Stimulated activated naive B cell treated with anti-CD40 and anti-IgM and Interleukin-4, amounts not matched to agents 10 μg/mL and 1 μg/mL and 100 μg/mL, for 72 hours (primary cell): ENCODE measurements around the gene C2CD4C.
A peak's percentile ranks its signal among the peaks of the same experiment; 100 is the strongest.
"Not testable (repeated sequence)": the region's sequence is repeated elsewhere in the genome, so short reads cannot be mapped to it uniquely, and the experiment has no call there.

Experiments
- ATAC-seq, 2 donors: fragments of 150-1000 bp; cut with Tn5 transposase; replicated peaks; 2 replicates each; pipeline ENCODE4 v1.10.0; 2021; ENCODE audit warnings: moderate library complexity in 1 of 2
- DNase-seq: peaks from one replicate; pipeline ENCODE4 v3.0.0; 2021
- H3K27ac Mint-ChIP-seq: one replicate; pipeline ENCODE4 v1.8.0; 2022; ENCODE audit warnings: mild to moderate bottlenecking, mixed read lengths
- H3K27me3 Mint-ChIP-seq, 2 donors: one replicate each; pipeline ENCODE4 v1.8.0; 2022; ENCODE audit warnings: mixed read lengths in 2 of 2
- H3K36me3 Mint-ChIP-seq, 2 donors: one replicate each; pipeline ENCODE4 v1.8.0; 2022; ENCODE audit warnings: mixed read lengths in 2 of 2, mild to moderate bottlenecking in 1 of 2
- H3K4me1 Mint-ChIP-seq, 2 donors: one replicate each; pipeline ENCODE4 v1.8.0; 2022; ENCODE audit warnings: mixed read lengths in 2 of 2, mild to moderate bottlenecking in 1 of 2
- H3K4me3 Mint-ChIP-seq, 2 donors: one replicate each; pipeline ENCODE4 v1.8.0; 2022; ENCODE audit warnings: mild to moderate bottlenecking in 2 of 2, mixed read lengths in 2 of 2, moderate library complexity in 1 of 2
- H3K9me3 Mint-ChIP-seq, 2 donors: one replicate each; pipeline ENCODE4 v1.8.0; 2022; ENCODE audit warnings: mixed read lengths in 2 of 2, mild to moderate bottlenecking in 1 of 2

C2CD4C gene

DNA sequence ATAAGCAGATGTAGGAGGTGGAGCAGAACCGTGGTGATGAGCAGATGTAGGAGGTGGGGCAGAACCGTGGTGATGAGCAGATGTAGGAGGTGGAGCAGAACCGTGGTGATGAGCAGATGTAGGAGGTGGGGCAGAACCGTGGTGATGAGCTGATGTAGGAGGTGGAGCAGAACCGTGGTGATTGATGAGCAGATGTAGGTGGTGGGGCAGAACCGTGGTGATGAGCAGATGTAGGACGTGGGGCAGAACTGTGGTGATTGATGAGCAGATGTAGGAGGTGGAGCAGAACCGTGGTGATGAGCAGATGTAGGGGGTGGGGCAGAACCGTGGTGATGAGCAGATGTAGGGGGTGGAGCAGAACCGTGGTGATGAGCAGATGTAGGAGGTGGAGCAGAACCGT is 27.0 kb downstream of the C2CD4C start:
- Mint-ChIP-seq H3K27me3 (peaks cover 30 to 37% of the 10 kb centered on the region in 2 donors), H3K4me1 (peaks cover 15 to 32% of the 10 kb centered on the region in 2 donors), H3K9me3 (peaks cover 10 to 12% of the 10 kb centered on the region in 2 donors), H3K27ac (peak overlapping the region; percentile 56)
- ATAC-seq, H3K4me3 Mint-ChIP-seq, H3K36me3 Mint-ChIP-seq, DNase-seq: not testable (repeated sequence)

DNA sequence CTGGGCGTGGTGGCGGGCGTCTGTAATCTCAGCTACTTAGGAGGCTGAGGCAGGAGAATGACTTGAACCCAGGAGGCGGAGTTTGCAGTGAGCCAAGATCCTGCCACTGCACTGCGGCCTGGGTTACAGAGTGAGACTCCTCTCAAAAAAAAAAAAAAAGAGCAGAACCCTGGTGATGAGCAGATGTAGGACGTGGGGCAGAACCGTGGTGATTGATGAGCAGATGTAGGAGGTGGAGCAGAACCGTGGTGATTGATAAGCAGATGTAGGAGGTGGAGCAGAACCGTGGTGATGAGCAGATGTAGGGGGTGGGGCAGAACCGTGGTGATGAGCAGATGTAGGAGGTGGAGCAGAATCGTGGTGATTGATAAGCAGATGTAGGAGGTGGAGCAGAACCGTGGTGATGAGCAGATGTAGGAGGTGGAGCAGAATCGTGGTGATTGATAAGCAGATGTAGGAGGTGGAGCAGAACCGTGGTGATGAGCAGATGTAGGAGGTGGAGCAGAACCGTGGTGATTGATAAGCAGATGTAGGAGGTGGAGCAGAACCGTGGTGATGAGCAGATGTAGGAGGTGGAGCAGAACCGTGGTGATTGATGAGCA is 28.2 kb downstream of the C2CD4C start:
- Mint-ChIP-seq H3K4me1 (peaks cover 15 to 32% of the 10 kb centered on the region in 2 donors), H3K27me3 (peaks cover 21 to 32% of the 10 kb centered on the region in 2 donors), H3K9me3 (peaks cover 10 to 12% of the 10 kb centered on the region in 2 donors), H3K27ac (peak overlapping the region; percentile 48)
- not testable (repeated sequence) for H3K36me3 Mint-ChIP-seq, H3K4me3 Mint-ChIP-seq, DNase-seq, ATAC-seq

DNA sequence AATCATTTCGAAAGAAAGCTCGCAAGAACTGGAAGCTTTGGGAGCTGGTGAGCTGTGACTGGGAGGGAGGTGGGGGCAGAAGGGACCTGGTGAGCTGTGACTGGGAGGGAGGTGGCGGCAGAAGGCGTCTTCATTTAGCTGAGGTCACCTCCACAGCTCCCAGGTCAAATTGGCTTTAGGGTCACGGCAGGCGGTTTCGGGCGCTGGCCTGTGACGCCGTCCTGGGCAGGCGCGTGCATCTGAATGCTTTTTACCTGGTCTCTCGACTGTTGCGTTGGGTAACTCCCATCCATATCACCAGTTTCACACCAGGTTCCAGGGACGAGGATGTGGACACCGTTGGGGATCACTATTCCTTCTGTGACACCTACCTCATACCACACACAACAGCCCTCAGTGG is 29.2 kb downstream of the C2CD4C start:
- ATAC-seq = no peak
- H3K4me3 Mint-ChIP-seq = no peak overlapping the region
- peaks cover 3 to 9% of the 10 kb centered on the region in 2 donors for H3K36me3 Mint-ChIP-seq
- peaks cover 10 to 12% of the 10 kb centered on the region in 2 donors for H3K9me3 Mint-ChIP-seq
- H3K27ac Mint-ChIP-seq = no peak overlapping the region
- peaks cover 15 to 32% of the 10 kb centered on the region in 2 donors for H3K4me1 Mint-ChIP-seq
- peaks cover 21 to 28% of the 10 kb centered on the region in 2 donors for H3K27me3 Mint-ChIP-seq
- DNase-seq = no peak

DNA sequence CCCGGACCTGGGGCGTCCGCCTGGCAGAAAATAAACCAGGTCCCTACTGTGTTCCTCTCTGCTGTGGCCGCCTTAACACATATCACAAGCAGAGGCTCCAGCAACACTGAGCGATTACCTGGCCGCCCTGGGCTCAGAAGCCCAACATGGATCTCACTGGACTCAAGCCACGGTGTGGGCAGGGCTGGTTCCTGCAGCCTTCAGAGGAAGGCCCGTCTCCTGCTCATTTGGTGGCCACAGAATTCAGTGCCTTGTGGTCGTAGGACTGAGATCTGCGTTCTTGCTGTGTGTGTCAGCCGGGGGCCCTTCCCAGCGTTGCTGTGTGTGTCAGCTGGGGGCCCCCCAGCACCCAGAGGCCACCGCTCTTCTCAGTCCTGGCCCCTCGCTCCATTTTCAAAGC is 30.2 kb downstream of the C2CD4C start:
- no peak for DNase-seq
- H3K27ac Mint-ChIP-seq = no peak overlapping the region
- H3K36me3 Mint-ChIP-seq = peaks cover 2 to 9% of the 10 kb centered on the region in 2 donors
- H3K4me1 Mint-ChIP-seq = peaks cover 12 to 23% of the 10 kb centered on the region in 2 donors
- H3K4me3 Mint-ChIP-seq = no peak overlapping the region
- H3K9me3 Mint-ChIP-seq = peaks cover 8 to 12% of the 10 kb centered on the region in 2 donors
- ATAC-seq = no peak
- H3K27me3 Mint-ChIP-seq = peaks cover 16 to 18% of the 10 kb centered on the region in 2 donors

DNA sequence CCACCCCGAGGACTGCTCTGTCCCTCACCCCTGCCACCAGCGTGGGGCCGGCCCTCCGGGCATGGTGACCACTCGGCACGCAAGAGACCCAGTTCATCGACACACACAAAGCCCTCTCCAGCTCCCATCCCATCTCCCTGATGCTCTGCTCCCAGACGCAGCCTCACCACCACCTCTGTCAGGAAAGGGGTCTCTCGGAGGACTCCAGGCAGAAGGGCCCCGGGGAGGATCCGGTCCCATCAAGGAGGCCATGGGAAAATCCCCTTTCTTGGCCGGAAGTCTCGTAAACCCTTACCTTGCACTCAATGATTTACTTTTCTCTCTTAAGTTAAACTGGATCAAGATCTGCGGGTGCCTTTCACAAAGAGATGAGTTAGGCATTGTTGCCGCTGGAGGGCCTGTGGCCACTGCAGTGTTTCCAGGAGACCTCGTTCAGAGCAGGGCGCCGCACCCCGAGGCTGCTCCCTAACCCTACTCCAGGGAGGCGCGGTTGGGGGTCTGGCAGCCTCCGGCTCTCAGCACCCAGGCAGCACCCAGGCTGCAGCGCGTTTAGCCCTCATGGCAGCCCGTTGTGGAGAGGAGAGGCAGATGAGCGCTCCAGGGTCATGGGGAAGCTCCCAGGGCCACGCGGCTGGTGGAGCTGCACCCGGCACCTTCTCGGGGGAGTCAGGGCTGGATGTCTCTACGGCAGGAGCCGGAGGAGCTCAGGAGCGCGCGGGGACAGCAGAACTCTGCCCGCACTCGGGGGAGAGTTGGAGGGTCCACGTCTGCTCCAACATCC is 31.0 kb downstream of the C2CD4C start:
- peaks cover 3 to 8% of the 10 kb centered on the region in 2 donors for H3K9me3 Mint-ChIP-seq
- no peak for ATAC-seq
- peaks cover 9 to 16% of the 10 kb centered on the region in 2 donors for H3K4me1 Mint-ChIP-seq
- no peak for DNase-seq
- H3K36me3 Mint-ChIP-seq = peaks cover 2 to 5% of the 10 kb centered on the region in 2 donors
- peak overlapping the region; percentile 92 for H3K27ac Mint-ChIP-seq
- H3K27me3 Mint-ChIP-seq = peaks cover 13 to 16% of the 10 kb centered on the region in 2 donors
- no peak overlapping the region for H3K4me3 Mint-ChIP-seq

DNA sequence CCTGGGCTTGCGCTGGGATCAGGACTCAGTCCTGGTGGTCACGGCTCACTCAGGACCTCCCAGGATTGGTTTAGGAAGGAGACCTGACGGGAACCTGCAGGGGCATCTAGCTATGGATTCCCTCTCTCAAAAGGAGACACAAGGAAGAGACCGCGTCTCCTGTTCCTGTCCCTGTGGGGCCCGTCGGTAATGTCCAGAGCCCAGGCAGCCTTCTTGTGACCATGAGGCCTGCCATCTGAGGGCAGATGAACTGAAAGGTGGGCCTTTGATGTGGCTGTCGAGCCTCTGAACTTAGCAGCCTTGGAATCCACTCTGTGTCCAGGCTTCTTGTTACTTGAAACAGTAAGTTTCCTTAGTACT is 32.9 kb downstream of the C2CD4C start:
- Mint-ChIP-seq H3K27ac (no peak overlapping the region), H3K9me3 (peaks cover 0 to 4% of the 10 kb centered on the region in 2 donors), H3K27me3 (peaks cover 22 to 32% of the 10 kb centered on the region in 2 donors), H3K4me1 (peaks cover 2 to 6% of the 10 kb centered on the region in 2 donors), H3K4me3 (no peak overlapping the region), H3K36me3 (no peaks in the 10 kb centered on the region)
- ATAC-seq (no peak), DNase-seq (no peak)

DNA sequence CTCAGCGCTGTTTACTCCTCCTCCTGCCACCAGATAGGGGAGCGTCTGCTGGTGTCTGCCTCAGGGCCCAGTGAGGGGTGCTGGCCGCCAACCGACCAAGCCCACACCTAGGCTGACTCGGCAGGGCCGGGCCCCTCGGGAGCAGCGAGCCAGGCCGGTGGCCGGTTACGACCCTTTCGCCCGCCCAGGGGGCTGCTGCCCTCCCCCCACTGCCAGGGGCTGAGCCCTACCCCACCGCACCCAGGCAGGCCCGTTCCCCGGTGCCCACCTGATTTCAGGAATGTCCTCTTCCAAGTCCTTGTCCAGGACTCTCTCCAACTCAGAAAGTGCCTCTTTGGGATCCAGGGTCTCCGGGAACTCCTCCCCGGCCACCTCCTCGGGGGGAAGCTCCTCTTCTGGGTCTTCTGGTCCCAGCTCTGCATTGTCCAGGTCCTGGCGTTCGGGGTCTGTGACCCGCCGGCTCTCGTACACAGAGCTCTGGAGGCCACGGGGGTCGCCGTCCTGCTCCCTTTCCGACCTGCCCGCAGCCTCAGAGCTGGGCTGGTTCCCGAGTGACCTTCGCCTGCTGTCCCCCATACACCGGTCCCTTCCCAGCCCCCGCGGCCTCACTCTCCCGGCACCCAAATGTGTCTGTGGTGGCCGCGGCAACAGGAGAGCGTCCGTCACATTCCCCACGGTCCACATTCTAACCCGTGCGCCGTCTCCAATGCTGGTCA is 33.4 kb downstream of the C2CD4C start:
- peaks cover under 1 to 6% of the 10 kb centered on the region in 2 donors for H3K4me1 Mint-ChIP-seq
- peaks cover 0 to 2% of the 10 kb centered on the region in 2 donors for H3K9me3 Mint-ChIP-seq
- ATAC-seq (no peak), DNase-seq (no peak)
- no peak overlapping the region for H3K4me3 Mint-ChIP-seq
- peaks cover 26 to 37% of the 10 kb centered on the region in 2 donors for H3K27me3 Mint-ChIP-seq
- no peaks in the 10 kb centered on the region for H3K36me3 Mint-ChIP-seq
- no peak overlapping the region for H3K27ac Mint-ChIP-seq

DNA sequence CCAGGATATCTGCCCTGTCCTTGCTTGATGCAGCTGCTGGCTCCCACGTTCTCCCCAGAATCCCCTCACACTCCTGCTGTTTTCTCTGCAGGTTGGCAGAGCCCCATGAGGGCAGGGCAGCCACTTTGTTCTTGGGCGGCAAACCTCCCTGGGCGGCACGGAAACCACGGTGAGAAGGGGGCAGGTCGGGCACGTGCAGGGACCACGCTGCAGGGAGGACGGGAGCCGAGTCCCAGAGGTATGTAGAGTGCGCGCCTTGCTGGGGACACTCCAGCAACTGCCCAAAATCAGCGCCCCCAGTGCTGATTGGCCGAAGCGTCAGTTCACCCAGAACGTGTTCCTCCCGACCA is 34.1 kb downstream of the C2CD4C start:
- Mint-ChIP-seq H3K27ac (no peak overlapping the region), H3K4me3 (no peak overlapping the region), H3K9me3 (no peaks in the 10 kb centered on the region), H3K4me1 (peaks cover 0 to 6% of the 10 kb centered on the region in 2 donors), H3K36me3 (no peaks in the 10 kb centered on the region), H3K27me3 (peaks cover 27 to 40% of the 10 kb centered on the region in 2 donors)
- DNase-seq = no peak
- no peak for ATAC-seq

DNA sequence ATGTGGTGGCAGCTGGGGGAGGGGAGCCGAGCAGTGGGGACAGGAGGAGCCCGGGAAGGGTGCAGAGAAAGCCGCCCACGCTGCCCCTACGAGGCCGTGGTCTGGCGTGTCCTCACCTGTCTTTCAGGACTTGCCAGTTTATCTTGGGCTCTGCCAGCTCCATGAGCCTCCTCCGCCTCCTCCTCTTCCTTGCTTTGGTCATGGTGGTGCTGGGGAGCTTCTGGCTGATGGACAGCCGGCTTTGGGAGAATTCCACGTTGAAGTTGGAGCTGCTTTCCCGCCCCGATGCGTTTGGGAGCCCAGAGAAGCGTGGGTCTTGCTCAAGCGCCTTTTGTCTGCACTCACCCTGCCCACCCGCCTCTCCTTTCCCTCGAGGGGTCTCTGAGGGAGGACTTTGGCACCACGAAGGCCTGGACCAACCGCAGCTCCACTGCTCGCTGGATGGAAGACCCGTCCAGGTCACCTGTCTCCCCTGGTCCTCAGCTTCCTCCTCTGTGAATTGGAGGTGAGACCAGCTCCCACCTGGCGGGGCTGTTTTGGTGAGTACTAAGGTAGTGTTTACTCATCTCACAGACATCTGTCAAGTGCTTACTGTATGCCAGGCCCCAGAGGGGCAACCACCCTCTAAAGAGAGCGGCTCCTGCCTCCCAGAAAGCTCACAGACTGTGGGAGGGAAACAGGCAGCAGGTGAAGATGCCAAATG is 34.6 kb downstream of the C2CD4C start:
- no peak for ATAC-seq

DNA sequence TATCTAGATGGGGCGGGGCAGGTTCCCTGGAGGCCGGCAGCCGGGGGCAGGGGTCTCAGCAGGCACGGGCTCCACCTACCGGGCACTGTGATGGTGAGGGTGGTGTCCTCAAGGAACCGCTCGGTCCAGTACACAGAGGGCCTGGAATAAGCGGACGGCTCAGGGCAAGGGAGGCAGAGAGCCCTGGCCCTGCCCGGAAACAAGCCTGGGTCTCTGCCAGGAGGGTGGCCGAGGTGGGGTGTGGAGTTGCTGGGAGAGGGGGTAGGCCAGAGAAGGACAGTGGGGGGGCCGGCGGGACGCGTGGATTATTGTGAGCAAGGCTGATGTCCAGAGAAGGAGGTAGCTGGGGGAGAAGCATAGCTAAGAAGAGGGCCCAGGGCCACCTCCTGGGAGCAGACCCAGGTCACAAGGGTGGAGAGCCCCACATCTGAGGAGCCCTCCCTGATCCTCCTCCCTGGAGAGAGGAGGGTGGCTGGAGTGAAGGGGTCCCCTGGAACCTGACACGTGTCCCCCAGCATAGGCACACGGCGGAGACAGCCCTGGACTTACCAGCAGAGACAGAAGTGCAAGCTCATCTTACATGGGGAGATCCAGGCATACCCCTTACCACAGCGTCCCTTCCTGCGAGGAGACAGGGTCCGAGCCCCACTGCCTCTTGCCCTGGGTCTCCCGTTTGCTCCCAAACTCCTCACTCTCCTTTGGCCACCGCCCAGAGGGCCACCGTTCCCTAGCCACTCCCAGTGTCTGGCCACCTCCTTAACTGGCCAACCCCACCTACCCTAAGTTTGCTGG is 35.4 kb downstream of the C2CD4C start:
- H3K9me3 Mint-ChIP-seq = no peaks in the 10 kb centered on the region
- peaks cover 40 to 51% of the 10 kb centered on the region in 2 donors for H3K27me3 Mint-ChIP-seq
- DNase-seq = no peak
- peaks cover 0 to 6% of the 10 kb centered on the region in 2 donors for H3K4me1 Mint-ChIP-seq
- H3K36me3 Mint-ChIP-seq = no peaks in the 10 kb centered on the region
- no peak overlapping the region for H3K4me3 Mint-ChIP-seq
- no peak for ATAC-seq
- no peak overlapping the region for H3K27ac Mint-ChIP-seq

More for the DNA sequence above, 34.6 kb downstream of the C2CD4C start:
- Mint-ChIP-seq H3K36me3 (no peaks in the 10 kb centered on the region), H3K27me3 (peaks cover 32 to 45% of the 10 kb centered on the region in 2 donors), H3K4me3 (no peak overlapping the region), H3K4me1 (peaks cover 0 to 6% of the 10 kb centered on the region in 2 donors), H3K27ac (no peak overlapping the region), H3K9me3 (no peaks in the 10 kb centered on the region)
- DNase-seq = no peak

DNA sequence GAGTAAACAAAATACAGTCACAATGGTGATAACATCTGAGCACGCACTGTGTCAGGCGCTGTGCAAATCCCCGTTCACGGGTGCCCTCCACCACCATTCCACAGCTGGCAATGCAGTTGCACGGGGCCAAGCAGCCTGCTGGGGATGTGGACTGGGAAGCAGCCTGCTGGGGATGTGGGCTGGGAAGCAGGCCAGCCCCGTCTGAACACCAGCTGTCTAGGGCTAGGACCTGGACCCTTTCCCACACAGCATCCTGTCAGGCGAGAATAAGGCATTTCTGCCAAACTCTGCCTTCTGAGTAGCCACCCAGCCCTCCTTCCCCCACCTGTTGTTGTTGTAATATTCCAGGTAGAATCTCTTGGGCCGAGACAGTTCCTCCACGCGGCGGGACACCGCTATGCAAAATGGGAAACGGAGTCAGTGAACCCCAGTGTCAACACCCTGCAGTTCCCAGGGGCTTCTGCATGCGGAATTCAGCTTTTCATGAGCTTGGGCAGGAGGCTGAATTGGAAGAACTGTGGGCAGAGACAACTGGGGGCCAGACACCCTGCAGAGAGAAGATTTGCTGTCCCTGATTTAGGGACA is 36.5 kb downstream of the C2CD4C start:
- ATAC-seq (no peak), DNase-seq (no peak)
- peaks cover 42 to 51% of the 10 kb centered on the region in 2 donors for H3K27me3 Mint-ChIP-seq
- H3K9me3 Mint-ChIP-seq = no peaks in the 10 kb centered on the region
- H3K4me1 Mint-ChIP-seq = no peaks in the 10 kb centered on the region
- H3K27ac Mint-ChIP-seq = no peak overlapping the region
- no peak overlapping the region for H3K4me3 Mint-ChIP-seq
- no peaks in the 10 kb centered on the region for H3K36me3 Mint-ChIP-seq

DNA sequence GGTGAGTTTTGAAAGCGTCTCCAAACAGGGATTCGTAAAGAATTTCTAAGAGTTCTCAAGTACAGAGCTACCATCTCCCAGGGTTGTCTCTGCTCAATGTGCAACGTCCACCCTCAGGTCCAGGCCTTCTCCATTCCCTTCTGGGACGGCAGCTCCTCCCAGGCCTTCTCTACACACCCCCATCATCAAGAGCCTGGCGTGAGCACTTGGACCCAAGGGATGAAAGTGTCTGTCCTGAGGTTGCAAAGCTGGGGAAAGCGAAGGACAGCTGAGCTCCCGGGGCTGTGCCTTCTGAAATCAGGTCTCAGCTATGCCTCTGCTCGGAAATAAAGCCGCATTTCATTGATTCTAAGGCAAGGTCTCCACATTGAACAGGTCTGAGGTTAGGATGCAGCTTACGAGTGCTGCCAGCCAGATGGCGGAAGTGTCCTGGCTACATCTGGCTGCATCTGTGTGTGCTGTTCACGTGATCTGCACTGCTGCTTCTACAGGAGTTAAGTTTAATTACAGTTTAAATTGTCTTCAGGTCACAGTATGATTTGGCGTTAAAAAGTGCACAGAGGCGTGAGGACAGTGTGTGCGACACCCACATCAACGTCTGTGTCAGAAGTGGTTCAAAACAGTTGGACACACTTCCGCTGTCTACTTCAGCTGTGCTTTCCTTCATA is 37.3 kb downstream of the C2CD4C start:
- no peaks in the 10 kb centered on the region for H3K4me1 Mint-ChIP-seq
- no peak overlapping the region for H3K4me3 Mint-ChIP-seq
- no peak overlapping the region for H3K27ac Mint-ChIP-seq
- no peaks in the 10 kb centered on the region for H3K36me3 Mint-ChIP-seq
- no peaks in the 10 kb centered on the region for H3K9me3 Mint-ChIP-seq
- DNase-seq (no peak), ATAC-seq (no peak)
- H3K27me3 Mint-ChIP-seq = peaks cover 49 to 58% of the 10 kb centered on the region in 2 donors
